NT2/D1 (cell line): ENCODE data around the gene IQGAP3.

Experiments
- SUZ12 ChIP-seq: IDR thresholded peaks from 2 replicates; pipeline ENCODE4 v1.6.1; 2011; ENCODE audit not compliant: insufficient read length, insufficient read depth; ENCODE audit errors: extremely low read depth
- YY1 ChIP-seq: IDR thresholded peaks from 2 replicates; pipeline ENCODE4 v1.6.1; 2011; ENCODE audit not compliant: insufficient read length, insufficient read depth
- ZNF274 ChIP-seq: IDR thresholded peaks from 2 replicates; pipeline ENCODE4 v1.6.1; 2011; ENCODE audit warnings: mild to moderate bottlenecking, low read depth, low read length

DNA sequence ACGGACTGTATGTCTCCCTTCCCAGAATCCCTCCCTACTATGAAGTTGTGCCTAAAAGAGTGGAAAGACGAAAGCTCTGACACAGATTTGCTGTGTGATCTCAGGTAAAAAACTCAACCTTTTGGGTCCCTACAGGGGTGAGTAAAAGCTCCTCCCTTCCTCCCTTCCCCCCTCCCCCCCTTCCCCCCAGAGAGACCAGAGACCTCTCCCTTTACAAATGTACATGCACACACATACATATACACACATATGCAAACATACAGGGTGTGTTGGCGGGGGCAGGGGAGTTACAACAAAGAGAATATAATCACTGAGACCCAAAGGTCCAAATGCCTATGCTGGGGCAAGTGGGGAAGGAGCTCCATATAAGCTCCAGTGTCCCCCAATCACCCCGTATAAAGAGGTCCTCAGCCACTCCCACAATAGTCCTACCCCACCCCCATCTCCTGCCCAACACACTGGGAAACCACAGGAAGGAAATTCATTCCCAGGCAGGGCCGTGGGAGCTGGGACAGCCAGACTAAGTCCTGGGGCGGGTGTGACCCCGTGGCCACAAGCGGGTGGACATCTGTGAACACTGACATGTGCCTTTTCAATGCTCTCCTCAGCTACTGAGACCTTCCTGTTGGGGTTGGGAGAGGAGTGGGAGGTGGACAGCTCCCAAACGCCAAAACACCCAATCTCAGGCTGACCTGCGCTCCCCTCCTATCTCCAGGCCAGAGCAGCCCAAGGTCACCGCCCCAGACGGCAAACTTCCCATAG, 73.8 kb downstream of the IQGAP3 start:
- no peak for TF ChIP-seq ZNF274
- TF ChIP-seq SUZ12 = no peak
- TF ChIP-seq YY1 = no peak
